GM18861 (cell line): ENCODE measurements around the gene TBXT.
"Not testable (repeated sequence)": the region's sequence is repeated elsewhere in the genome, so short reads cannot be mapped to it uniquely, and the experiment has no call there.

ENCODE experiments used
- ATAC-seq: cut with Tn5 transposase; IDR thresholded peaks from one replicate; pipeline ENCODE4 v1.9.1; 2021; ENCODE audit not compliant: unreplicated experiment

Gene TBXT, protein sequence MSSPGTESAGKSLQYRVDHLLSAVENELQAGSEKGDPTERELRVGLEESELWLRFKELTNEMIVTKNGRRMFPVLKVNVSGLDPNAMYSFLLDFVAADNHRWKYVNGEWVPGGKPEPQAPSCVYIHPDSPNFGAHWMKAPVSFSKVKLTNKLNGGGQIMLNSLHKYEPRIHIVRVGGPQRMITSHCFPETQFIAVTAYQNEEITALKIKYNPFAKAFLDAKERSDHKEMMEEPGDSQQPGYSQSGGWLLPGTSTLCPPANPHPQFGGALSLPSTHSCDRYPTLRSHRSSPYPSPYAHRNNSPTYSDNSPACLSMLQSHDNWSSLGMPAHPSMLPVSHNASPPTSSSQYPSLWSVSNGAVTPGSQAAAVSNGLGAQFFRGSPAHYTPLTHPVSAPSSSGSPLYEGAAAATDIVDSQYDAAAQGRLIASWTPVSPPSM

DNA sequence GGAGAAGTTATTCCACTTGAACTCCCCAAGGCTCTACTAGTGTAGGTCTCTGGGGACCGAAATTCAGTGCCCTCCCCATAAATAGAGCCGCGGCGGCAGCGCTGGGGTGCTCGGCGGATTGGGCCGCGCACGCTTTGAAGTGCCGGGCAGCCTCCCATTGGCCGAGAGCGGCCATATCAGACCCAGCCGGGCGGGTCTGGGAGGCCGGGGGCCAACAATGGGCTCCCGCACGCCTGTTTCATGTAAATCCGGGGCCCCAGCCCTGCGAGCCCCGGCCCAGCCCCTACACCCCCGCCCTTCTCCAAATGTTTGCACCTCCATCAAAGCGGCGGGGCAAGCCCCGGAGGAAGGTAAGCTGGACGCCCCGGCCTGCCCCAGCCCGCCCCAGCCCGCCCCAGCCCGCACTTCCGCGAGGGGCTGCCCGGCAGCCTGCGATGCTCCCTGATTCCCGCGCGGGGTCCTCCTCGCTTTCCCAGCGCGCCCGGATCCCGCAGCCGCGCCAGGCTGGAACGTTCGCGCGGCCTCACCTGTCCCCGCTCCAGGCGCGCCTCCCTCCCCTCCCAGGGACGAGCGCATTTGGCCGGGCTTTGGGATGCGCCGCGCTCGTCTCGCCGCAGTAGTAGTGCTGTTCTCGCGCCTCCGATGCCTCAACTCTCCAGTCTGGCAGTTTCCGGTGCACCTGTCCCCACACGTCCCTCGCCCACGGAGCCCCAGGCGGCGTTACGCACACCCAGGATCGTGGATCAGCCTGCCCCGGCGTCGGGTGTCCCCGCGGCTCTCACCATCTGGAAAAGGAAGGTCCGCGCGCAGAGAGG is at the start of gene TBXT:
TBXT (minus strand) TSS at position 51 of the 815 bp plus-strand sequence. CDS start 260 bp downstream, outside the sequence.
- no peak for ATAC-seq

DNA sequence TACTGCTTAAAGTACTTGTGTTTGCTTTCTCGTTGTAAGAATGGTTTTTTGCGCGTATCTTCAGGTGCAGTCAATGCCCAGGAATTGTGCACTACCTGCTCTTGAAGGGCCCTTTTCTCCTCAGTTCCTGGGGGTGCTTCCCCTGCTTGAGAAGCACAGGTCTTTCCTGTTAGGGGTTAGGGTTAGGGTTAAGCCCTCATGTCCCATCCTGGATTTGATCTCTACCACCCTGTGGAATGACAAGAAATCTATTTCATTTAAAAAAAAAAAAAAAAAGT is 39.6 kb upstream of the TBXT start:
- no peak for ATAC-seq

DNA sequence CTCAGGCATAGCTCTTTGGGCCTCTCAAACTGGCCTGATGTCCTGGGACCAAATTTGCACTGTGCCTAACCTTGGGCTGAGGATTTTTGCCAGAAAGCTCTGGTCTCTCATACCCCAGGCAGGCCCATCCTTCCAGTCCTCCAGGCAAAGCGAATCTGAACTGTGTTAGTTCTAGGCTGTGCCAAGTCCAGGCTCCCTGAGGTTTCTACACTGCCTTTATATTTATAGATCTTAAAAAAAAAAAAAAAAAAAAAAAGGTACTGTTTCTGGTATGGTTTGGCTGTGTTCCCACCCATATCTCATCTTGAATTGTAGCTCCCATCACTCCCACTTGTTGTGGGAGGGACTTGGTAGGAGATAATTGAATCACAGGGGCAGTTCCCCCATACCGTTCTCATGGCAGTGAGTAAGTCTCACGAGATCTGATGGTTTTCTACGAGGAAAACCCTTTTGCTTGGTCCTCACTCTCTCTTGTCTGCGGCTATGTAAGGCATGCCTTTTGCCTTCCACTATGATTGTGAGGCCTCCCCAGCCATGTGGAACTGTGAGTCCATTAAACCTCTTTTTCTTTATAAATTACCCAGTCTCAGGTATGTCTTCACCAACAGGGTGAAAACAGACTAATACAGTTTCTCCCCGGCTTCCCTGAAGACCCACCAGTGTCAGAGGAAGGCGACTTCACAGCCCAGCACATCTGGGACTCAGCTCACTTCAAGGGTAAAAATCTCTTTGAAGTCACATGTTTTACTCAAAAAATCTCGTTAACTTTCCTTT is 39.0 kb upstream of the TBXT start:
- no peak for ATAC-seq

GRCh38 chr6:166206066-166206465 is 38.4 kb upstream of the TBXT start:
- ATAC-seq: no peak

DNA sequence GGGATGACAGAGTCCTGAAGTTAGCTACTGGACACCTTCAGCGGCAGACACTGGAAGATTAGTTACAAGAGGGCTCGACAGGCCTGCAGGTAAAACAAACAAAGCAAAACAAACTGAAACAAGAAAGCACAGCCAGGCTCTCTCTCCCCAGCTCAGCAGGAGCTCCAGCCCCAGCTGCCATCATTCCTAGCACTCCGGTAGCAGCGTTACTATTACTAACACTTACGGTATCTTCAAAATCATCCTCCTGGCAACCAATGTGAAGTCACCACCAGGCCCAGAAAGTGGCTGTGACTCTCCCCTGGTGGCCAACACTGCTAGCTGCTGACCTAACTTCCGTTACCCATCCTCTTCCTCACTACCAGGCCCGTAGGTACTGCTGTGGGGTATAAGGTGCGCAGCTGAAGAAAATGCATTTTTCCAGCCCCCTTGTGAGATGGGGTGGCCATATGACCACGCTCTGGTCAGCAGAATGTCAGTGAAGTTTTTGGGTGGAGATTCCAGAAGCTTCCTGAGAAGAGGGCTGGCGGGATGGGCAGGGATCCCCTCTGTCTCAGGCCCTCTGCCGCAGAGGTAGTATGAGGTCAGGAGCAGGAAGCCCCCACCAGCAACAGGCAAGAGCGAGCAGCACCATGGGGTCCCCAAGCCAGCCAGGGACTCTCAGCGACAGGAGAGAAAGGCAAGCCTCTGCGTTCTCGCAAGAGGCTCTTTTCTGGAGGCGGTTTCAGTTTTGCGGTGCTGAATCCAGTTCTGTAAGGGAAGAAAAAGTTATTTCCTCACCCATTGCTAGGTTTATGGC is 37.4 kb upstream of the TBXT start:
- no peak for ATAC-seq

DNA sequence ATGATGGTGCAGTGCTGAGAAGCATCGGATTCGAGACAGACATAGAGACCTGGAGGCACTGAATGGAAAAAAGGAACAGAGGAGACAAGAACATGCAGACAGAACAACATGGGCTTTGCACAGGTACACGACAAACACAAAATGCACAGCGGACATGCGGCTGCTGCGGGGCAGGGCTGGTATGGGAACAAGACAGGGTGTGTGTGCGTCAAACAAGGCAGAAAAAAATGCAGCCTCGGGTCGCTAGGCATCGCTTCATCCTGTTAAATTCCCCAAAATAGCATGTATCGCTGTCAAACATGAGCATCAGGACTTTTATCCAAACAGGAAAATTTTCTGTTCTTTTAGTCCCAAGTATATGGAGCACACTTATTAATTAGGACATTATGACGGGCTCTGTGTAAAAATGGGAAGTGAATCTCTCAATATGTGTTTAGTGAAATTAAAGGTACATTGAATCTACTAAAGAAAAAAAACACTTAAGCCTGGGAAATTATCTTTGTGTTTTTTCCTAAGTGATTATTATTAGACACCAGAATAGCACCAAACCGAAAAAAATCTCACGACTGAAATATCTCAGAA is 36.1 kb upstream of the TBXT start:
- ATAC-seq: no peak

- no peak for ATAC-seq
Observed at GRCh38 chr6:166203003-166203640, 35.5 kb upstream of the TBXT start.

DNA sequence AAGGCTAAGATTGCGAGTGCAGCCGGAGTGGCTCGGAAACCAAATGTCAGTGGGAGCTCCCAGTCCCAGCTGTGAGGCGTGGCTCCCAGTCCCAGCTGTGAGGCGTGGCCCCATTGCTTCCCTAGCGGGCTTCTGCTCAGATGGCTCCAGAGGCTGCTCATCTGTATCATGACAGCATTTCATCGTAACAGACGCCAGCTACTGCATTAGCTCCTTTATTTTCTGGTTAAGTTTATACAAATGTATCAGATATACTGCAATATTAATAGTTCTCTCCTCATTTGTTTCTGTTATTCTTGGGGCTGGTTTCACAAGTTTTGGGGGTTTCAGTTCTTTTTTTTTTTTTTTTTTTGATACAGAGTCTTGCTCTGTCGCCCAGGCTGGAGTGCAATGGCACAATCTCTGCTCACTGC is 34.7 kb upstream of the TBXT start:
- peak; percentile 66 for ATAC-seq

DNA sequence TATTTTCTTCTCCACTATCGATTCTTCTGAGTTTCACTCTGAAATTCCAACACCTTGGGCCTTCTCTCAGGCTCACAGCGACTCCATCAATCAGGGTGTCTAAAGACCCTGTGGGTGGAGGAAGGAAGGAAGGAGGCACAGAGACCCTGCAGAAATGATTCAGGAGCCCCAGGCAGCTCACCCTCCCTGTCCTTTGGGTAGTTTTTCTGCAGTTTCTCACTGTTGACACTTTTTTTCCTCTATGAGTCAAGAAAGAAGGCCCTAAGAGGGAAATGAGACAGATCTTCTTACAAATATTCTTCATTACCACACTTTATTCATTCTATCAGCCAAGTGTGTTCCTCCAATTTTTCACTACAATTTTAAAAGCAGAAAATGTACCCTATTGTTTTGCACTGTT is 34.2 kb upstream of the TBXT start:
- ATAC-seq: no peak

DNA sequence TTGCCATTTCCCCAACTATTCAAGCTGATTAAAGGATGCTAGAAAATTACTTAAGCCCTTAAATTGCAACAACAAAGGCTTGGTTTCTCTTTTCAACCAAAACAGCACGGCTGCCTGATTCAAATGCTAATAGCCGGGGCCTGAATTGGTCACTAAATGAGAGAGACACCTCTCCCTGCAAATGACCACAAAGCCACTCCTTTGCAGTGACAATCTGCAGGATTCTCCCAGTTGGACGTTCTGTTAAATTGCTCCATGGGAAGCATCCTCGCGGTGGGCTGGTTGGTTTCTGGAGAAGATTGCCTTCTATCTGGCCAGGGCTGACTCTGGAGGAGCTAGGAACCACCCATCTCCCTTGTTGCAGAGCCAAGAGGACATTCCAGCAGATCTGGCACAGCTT is 29.7 kb upstream of the TBXT start:
- ATAC-seq: no peak

DNA sequence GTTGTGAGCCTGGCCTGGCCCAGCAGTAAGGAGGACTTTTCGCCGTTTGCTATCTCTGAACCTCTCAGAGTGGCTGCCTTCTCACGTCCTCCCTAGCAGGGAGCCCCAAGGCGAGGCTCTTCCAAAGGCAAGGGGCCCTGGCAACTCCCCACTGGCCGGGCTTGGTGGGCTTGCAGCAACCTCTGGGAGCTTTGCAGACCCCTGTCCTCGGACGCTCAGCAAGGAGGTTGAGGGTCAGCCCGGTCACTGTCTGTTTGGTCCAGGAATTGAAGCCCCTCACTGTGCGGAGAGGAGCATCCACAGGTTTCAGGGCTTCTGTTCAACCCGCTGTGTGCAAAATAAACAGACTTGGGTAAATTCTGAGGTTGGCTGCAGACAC is 28.2 kb upstream of the TBXT start:
- ATAC-seq: no peak

GRCh38 chr6:166194914-166195859 is 27.5 kb upstream of the TBXT start:
- ATAC-seq: no peak

- no peak for ATAC-seq
Observed at GRCh38 chr6:166192557-166192956, 24.9 kb upstream of the TBXT start.

DNA sequence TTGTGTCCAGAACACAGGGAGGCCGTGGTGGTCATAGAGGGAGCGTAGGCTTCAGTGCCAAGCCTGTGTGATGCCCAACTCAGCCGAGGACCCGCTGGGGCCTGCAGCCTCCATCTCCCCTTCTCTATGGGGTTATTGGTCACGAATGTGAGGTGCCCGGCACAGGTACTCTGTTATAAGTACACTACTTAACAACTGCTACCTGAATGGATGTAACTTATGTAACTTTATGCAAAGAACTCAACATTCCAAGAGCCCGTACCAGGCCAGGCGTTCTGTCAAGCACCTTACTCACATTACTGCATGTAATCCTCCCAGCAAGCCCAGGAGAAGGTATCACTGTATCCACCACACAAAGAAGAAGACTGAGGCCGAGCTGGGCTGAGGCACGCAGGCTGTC is 24.5 kb upstream of the TBXT start:
- no peak for ATAC-seq

DNA sequence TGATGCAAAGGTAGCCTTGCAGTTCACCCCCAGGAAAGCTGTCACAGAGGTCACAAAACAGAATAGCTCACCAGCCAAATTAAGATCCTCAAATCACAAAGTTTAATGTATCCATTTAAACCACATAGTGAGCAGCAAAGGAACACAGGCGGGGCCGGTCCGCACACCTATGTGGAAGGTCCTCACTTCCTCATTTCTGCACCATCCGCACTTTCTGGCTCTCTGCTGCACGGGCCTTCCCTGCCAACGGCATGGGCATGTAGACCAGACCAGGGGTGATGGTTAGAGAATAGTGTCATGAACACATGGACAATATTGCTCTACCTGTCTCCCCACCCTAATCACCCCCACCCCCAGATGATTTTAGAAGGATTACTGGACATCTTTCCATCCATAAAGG is 12.1 kb upstream of the TBXT start:
- ATAC-seq: no peak

GRCh38 chr6:166176106-166176505 is 8.5 kb upstream of the TBXT start:
- ATAC-seq: no peak

DNA sequence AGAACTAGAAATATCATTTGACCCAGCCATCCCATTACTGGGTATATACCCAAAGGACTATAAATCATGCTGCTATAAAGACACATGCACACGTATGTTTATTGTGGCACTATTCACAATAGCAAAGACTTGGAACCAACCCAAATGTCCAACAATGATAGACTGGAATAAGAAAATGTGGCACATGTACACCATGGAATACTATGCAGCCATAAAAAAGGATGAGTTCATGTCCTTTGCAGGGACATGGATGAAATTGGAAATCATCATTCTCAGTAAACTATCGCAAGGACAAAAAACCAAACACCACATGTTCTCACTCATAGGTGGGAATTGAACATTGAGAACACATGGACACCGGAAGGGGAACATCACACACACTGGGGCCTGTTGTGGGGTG is 7.4 kb upstream of the TBXT start:
- ATAC-seq: not testable (repeated sequence)

- no peak for ATAC-seq
Observed at GRCh38 chr6:166174031-166174430, 6.4 kb upstream of the TBXT start.
